ENCODE data around the gene PRKN.
"Not testable (repeated sequence)": the region's sequence is repeated elsewhere in the genome, so short reads cannot be mapped to it uniquely, and the experiment has no call there.

GRCh38 chr6:161851486-161851885, 876.1 kb downstream of the PRKN start:
- not testable (repeated sequence) for TF ChIP-seq CTCF, POLR2A (IDR thresholded peaks at IDR 0.05)
